ENCODE data around the gene UBLCP1. TPM values are rescaled to one million over a fixed set of nuclear protein-coding genes. Genes with fewer than 3 reads are reported as not detected.

Gene UBLCP1
- total RNA-seq, 3 donors from 2014 or later (not counting 1 experiment from before 2014, with no cell fraction given): 30.0 to 37.9 (median 32.1) TPM

GRCh38 chr5:159216454-159216853, 46.6 kb upstream of the UBLCP1 start:
- intact Hi-C loops (cut with micrococcal nuclease): no loop called here
- peaks cover 23 to 31% of the 10 kb centered on the region in 2 donors for H3K27me3 Mint-ChIP-seq (ENCODE audit: low read depth in 2 of 2)
- H3K36me3 Mint-ChIP-seq: no peaks in the 10 kb centered on the region
- WGBS (ENCODE audit: insufficient coverage): 88% methylated on average over 1 of the region's 2 CpGs
- Histone ChIP-seq H3K27ac (ENCODE audit: low read length) (no peak overlapping the region), H3K27me3 (ENCODE audit: control insufficient read depth, insufficient read depth, low read length) (no peaks in the 10 kb centered on the region), H3K4me3 (ENCODE audit: low read length) (no peak overlapping the region), H3K36me3 (ENCODE audit: control insufficient read depth, insufficient read depth, low read length) (no peaks in the 10 kb centered on the region), H3K4me1 (ENCODE audit: control insufficient read depth, insufficient read depth, low read length) (peaks cover 3% of the 10 kb centered on the region), H3K9me3 (ENCODE audit: control insufficient read depth, insufficient read depth, low read length) (no peaks in the 10 kb centered on the region)
- H3K9me3 Mint-ChIP-seq: no peaks in the 10 kb centered on the region
- TF ChIP-seq CTCF (IDR thresholded peaks at IDR 0.05): no peak
- H3K4me3 Mint-ChIP-seq: no peak overlapping the region
- DNase-seq (no peak), ATAC-seq (no peak)
- H3K27ac Mint-ChIP-seq: no peak overlapping the region
- H3K4me1 Mint-ChIP-seq: peaks cover 12 to 14% of the 10 kb centered on the region in 2 donors

- no peaks in the 10 kb centered on the region for H3K9me3 Mint-ChIP-seq
- H3K4me3 ChIP-seq (ENCODE audit: low read length): no peak overlapping the region
- H3K4me3 Mint-ChIP-seq: no peak overlapping the region
- DNase-seq: no peak
- ATAC-seq: peak in 1 of 3 donors; percentile 69
- H3K36me3 Mint-ChIP-seq: no peaks in the 10 kb centered on the region
- no peak overlapping the region for H3K27ac ChIP-seq (ENCODE audit: low read length)
- H3K27me3 ChIP-seq (ENCODE audit: control insufficient read depth, insufficient read depth, low read length): no peaks in the 10 kb centered on the region
- no peak overlapping the region for H3K27ac Mint-ChIP-seq
- H3K9me3 ChIP-seq (ENCODE audit: control insufficient read depth, insufficient read depth, low read length): no peaks in the 10 kb centered on the region
- H3K4me1 ChIP-seq (ENCODE audit: control insufficient read depth, insufficient read depth, low read length): peaks cover 3% of the 10 kb centered on the region
- 43% methylated on average over 2 of the region's 2 CpGs for WGBS (ENCODE audit: insufficient coverage)
- intact Hi-C loops (cut with micrococcal nuclease): no loop called here
- TF ChIP-seq CTCF (IDR thresholded peaks at IDR 0.05): no peak
- H3K36me3 ChIP-seq (ENCODE audit: control insufficient read depth, insufficient read depth, low read length): no peaks in the 10 kb centered on the region
- H3K27me3 Mint-ChIP-seq (ENCODE audit: low read depth in 2 of 2): peaks cover 18 to 23% of the 10 kb centered on the region in 2 donors
- peaks cover 12 to 14% of the 10 kb centered on the region in 2 donors for H3K4me1 Mint-ChIP-seq
Measured at GRCh38 chr5:159217236-159217635, 45.9 kb upstream of the UBLCP1 start.

DNA sequence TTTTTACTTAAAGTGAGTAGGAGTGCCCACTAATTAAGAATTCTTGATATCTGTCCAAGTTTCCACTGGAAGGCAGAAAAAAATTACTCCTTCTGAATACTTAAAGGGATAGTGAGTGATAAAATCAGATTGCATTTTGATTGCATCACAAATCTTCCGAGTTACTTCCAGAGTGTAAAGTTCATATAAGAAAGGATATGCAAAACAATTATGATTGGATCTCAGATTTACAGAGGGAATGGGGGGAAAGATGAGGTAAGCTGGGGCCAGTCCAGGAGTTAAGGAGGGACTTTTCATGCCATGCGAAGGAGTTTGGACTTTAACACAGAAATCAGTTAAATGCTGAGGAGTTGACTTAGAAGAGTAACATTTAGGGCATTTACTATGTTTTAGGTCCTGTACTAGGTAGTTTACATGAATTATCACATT, 44.5 kb upstream of the UBLCP1 start:
- Histone ChIP-seq H3K27me3 (ENCODE audit: control insufficient read depth, insufficient read depth, low read length) (no peaks in the 10 kb centered on the region), H3K9me3 (ENCODE audit: control insufficient read depth, insufficient read depth, low read length) (no peaks in the 10 kb centered on the region), H3K4me1 (ENCODE audit: control insufficient read depth, insufficient read depth, low read length) (peaks cover 3% of the 10 kb centered on the region), H3K4me3 (ENCODE audit: low read length) (no peak overlapping the region), H3K36me3 (ENCODE audit: control insufficient read depth, insufficient read depth, low read length) (no peaks in the 10 kb centered on the region), H3K27ac (ENCODE audit: low read length) (no peak overlapping the region)
- no peaks in the 10 kb centered on the region for H3K36me3 Mint-ChIP-seq
- H3K9me3 Mint-ChIP-seq: no peaks in the 10 kb centered on the region
- DNase-seq: no peak
- ATAC-seq: no peak
- no peak overlapping the region for H3K4me3 Mint-ChIP-seq
- intact Hi-C loops (cut with micrococcal nuclease): no loop called here
- TF ChIP-seq CTCF (IDR thresholded peaks at IDR 0.05): no peak
- peaks cover 18 to 19% of the 10 kb centered on the region in 2 donors for H3K27me3 Mint-ChIP-seq (ENCODE audit: low read depth in 2 of 2)
- WGBS (ENCODE audit: insufficient coverage): 89% methylated on average over 2 of the region's 2 CpGs
- no peak overlapping the region for H3K27ac Mint-ChIP-seq
- H3K4me1 Mint-ChIP-seq: peaks cover 12 to 14% of the 10 kb centered on the region in 2 donors

- Histone ChIP-seq H3K9me3 (ENCODE audit: control insufficient read depth, insufficient read depth, low read length) (no peaks in the 10 kb centered on the region), H3K36me3 (ENCODE audit: control insufficient read depth, insufficient read depth, low read length) (no peaks in the 10 kb centered on the region), H3K4me1 (ENCODE audit: control insufficient read depth, insufficient read depth, low read length) (peaks cover 3% of the 10 kb centered on the region), H3K27ac (ENCODE audit: low read length) (no peak overlapping the region), H3K4me3 (ENCODE audit: low read length) (no peak overlapping the region), H3K27me3 (ENCODE audit: control insufficient read depth, insufficient read depth, low read length) (no peaks in the 10 kb centered on the region)
- Mint-ChIP-seq H3K4me1 (peaks cover 12 to 14% of the 10 kb centered on the region in 2 donors), H3K27ac (no peak overlapping the region), H3K27me3 (ENCODE audit: low read depth in 2 of 2) (peaks cover 7 to 22% of the 10 kb centered on the region in 2 donors), H3K36me3 (no peaks in the 10 kb centered on the region), H3K9me3 (no peaks in the 10 kb centered on the region), H3K4me3 (no peak overlapping the region)
- TF ChIP-seq CTCF (IDR thresholded peaks at IDR 0.05): no peak
- ATAC-seq (peak in 2 of 3 donors; percentile 26 to 45), DNase-seq (no peak)
- WGBS (ENCODE audit: insufficient coverage): 84% methylated on average over 2 of the region's 5 CpGs
- intact Hi-C loops (cut with micrococcal nuclease): no loop called here
Measured at GRCh38 chr5:159220206-159220605, 42.9 kb upstream of the UBLCP1 start.
